ENCODE data around the gene AVL9.
A peak's percentile ranks its signal among the peaks of the same experiment; 100 is the strongest.
"Not testable (repeated sequence)": the region's sequence is repeated elsewhere in the genome, so short reads cannot be mapped to it uniquely, and the experiment has no call there.

The AVL9 gene

DNA sequence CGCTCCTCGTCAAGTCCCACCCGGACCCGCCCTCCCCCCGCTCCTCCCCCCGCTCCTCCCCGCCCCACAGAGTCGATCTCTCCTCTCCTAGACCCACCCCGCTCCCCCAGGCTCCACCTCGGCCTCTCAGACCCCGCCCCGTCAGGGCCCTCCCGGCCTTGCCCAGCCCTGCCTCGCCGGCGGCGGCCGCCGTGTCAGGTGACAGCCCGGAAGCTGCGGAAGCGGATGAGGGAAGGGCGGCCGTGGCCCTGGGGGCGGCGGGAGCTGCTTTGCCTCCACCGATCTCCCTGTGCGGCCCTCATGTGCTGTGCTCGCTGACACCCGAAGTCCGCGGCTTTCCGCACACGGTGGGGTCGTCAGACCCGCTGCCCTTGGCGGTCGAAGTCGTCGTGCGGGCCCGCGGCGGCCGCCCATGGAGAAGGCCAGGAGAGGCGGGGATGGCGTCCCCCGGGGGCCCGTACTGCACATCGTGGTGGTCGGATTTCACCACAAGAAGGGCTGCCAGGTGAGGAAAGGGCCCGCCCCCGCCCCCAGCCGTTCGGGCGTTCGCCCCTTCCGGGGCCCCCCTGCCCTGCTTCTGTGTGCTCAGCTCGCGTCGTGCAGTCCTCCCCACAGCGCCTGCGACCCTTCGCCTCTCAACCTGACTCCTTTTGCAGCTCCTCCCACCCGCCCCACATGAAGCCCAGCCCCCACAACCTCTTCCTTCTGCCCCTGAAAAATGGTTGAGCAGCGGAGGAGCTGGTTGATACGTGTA lies at the start of gene AVL9:
Gene AVL9, plus strand, starts transcription at position 192 of the 754 bp plus-strand sequence. Its CDS starts 221 bp downstream, at position 413.
- H3K27me3 ChIP-seq (replicated peaks; ENCODE audit: control insufficient read depth, insufficient read depth, low read length), result no peaks in the 10 kb centered on the region
- H3K4me3 ChIP-seq (ENCODE audit: low read length), result peak within 1 kb of the TSS; percentile 99
- H3K4me1 ChIP-seq (ENCODE audit: control insufficient read depth, insufficient read depth, low read length), result peaks cover 12% of the 10 kb centered on the region
- H3K9ac ChIP-seq (ENCODE audit: low read length), result peak within 1 kb of the TSS; percentile 96
- no peaks in the 10 kb centered on the region for H3K36me3 ChIP-seq (ENCODE audit: control insufficient read depth, insufficient read depth, low read length, severe bottlenecking)
- peak; percentile 99 for DNase-seq (ENCODE audit: low read depth)
- H3K9me3 ChIP-seq (ENCODE audit: control insufficient read depth, low read length), result no peaks in the 10 kb centered on the region

DNA sequence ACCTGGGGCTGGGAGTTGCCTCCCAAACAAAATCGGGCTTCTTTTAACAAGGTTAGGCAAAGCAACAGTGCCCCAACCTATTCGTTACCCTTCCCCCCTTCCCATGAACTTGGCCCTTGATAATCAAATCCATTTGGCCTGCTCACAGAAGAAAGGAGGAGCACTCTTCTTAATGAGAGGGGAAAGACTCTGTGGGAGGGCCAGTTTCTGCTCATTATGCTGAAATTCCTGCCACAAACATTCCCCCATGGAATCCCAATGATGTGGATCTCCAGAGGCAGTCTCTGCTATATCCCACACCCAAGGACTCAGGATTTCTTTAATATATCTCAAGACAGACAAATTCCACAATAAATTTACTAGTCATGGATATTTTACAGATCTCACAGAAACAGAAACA lies 48.1 kb upstream of the AVL9 start:
- Histone ChIP-seq H3K27me3 (replicated peaks; ENCODE audit: control insufficient read depth, insufficient read depth, low read length) (no peaks in the 10 kb centered on the region), H3K9ac (ENCODE audit: low read length) (no peak overlapping the region), H3K4me1 (ENCODE audit: control insufficient read depth, insufficient read depth, low read length) (no peaks in the 10 kb centered on the region), H3K9me3 (ENCODE audit: control insufficient read depth, low read length) (peaks cover 7% of the 10 kb centered on the region), H3K36me3 (ENCODE audit: control insufficient read depth, insufficient read depth, low read length, severe bottlenecking) (no peaks in the 10 kb centered on the region), H3K4me3 (ENCODE audit: low read length) (no peak overlapping the region)
- no peak for DNase-seq (ENCODE audit: low read depth)

- Histone ChIP-seq H3K9ac (ENCODE audit: low read length) (no peak overlapping the region), H3K4me3 (ENCODE audit: low read length) (no peak overlapping the region), H3K27me3 (replicated peaks; ENCODE audit: control insufficient read depth, insufficient read depth, low read length) (no peaks in the 10 kb centered on the region), H3K9me3 (ENCODE audit: control insufficient read depth, low read length) (no peaks in the 10 kb centered on the region), H3K36me3 (ENCODE audit: control insufficient read depth, insufficient read depth, low read length, severe bottlenecking) (no peaks in the 10 kb centered on the region), H3K4me1 (ENCODE audit: control insufficient read depth, insufficient read depth, low read length) (no peaks in the 10 kb centered on the region)
- DNase-seq (ENCODE audit: low read depth), result no peak
These were observed 41.8 kb upstream of the AVL9 start for GRCh38 chr7:32453341-32454011.

DNA sequence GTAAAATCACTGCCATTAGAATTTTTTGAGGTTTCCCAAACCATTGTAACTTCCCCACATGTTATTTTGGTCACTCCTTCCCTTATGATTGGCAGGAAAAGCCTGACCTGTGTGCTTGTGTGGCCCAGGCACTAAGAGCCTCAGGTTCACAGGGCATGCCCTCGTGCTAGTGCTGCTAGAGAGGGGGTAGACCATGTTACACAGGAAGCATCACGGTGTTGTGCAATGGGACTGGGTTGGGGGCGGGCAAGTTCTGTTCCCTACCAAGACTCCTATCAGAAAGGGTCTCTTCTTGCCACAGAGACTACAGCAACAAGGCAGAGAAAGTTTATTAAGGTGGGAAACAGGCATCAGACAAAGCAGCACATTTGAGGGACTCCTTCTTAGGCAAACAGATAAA lies 37.3 kb upstream of the AVL9 start:
- Histone ChIP-seq H3K27me3 (replicated peaks; ENCODE audit: control insufficient read depth, insufficient read depth, low read length) (peaks cover 7% of the 10 kb centered on the region), H3K4me1 (ENCODE audit: control insufficient read depth, insufficient read depth, low read length) (no peaks in the 10 kb centered on the region), H3K36me3 (ENCODE audit: control insufficient read depth, insufficient read depth, low read length, severe bottlenecking) (no peaks in the 10 kb centered on the region), H3K9me3 (ENCODE audit: control insufficient read depth, low read length) (no peaks in the 10 kb centered on the region), H3K4me3 (ENCODE audit: low read length) (no peak overlapping the region), H3K9ac (ENCODE audit: low read length) (no peak overlapping the region)
- DNase-seq (ENCODE audit: low read depth), result no peak

- Histone ChIP-seq H3K9ac (ENCODE audit: low read length) (no peak overlapping the region), H3K9me3 (ENCODE audit: control insufficient read depth, low read length) (no peaks in the 10 kb centered on the region), H3K4me1 (ENCODE audit: control insufficient read depth, insufficient read depth, low read length) (no peaks in the 10 kb centered on the region), H3K27me3 (replicated peaks; ENCODE audit: control insufficient read depth, insufficient read depth, low read length) (peaks cover 12% of the 10 kb centered on the region), H3K36me3 (ENCODE audit: control insufficient read depth, insufficient read depth, low read length, severe bottlenecking) (no peaks in the 10 kb centered on the region), H3K4me3 (ENCODE audit: low read length) (no peak overlapping the region)
- no peak for DNase-seq (ENCODE audit: low read depth)
These were observed 35.5 kb upstream of the AVL9 start for GRCh38 chr7:32459788-32460187.

- H3K36me3 ChIP-seq (ENCODE audit: control insufficient read depth, insufficient read depth, low read length, severe bottlenecking), result no peaks in the 10 kb centered on the region
- no peak overlapping the region for H3K9ac ChIP-seq (ENCODE audit: low read length)
- H3K27me3 ChIP-seq (replicated peaks; ENCODE audit: control insufficient read depth, insufficient read depth, low read length), result peaks cover 12% of the 10 kb centered on the region
- H3K4me3 ChIP-seq (ENCODE audit: low read length), result no peak overlapping the region
- no peaks in the 10 kb centered on the region for H3K4me1 ChIP-seq (ENCODE audit: control insufficient read depth, insufficient read depth, low read length)
- DNase-seq (ENCODE audit: low read depth), result no peak
- H3K9me3 ChIP-seq (ENCODE audit: control insufficient read depth, low read length), result no peaks in the 10 kb centered on the region
These were observed 33.8 kb upstream of the AVL9 start for GRCh38 chr7:32461484-32461883.

DNA sequence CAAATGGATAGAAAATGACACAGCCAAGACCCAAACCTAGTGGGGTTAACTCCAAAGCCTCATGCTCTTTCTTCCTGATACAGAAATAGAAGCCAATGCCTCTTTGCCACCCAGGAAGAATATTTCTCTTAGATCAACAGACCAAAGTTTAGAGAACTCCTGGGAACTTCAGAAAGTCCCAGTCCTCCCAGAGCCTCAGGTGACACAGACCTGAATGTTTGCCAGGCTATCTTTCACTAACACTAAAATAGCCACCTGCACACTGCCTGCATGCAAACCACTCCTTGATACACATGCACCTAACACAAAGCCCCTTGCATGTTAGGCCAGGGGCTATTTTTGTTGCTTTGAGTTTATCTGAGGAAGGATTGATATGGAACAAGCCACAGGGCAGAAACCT lies 32.8 kb upstream of the AVL9 start:
- H3K36me3 ChIP-seq (ENCODE audit: control insufficient read depth, insufficient read depth, low read length, severe bottlenecking), result no peaks in the 10 kb centered on the region
- peaks cover 12% of the 10 kb centered on the region for H3K27me3 ChIP-seq (replicated peaks; ENCODE audit: control insufficient read depth, insufficient read depth, low read length)
- H3K9me3 ChIP-seq (ENCODE audit: control insufficient read depth, low read length), result no peaks in the 10 kb centered on the region
- no peak overlapping the region for H3K9ac ChIP-seq (ENCODE audit: low read length)
- no peak for DNase-seq (ENCODE audit: low read depth)
- no peak overlapping the region for H3K4me3 ChIP-seq (ENCODE audit: low read length)
- H3K4me1 ChIP-seq (ENCODE audit: control insufficient read depth, insufficient read depth, low read length), result no peaks in the 10 kb centered on the region

DNA sequence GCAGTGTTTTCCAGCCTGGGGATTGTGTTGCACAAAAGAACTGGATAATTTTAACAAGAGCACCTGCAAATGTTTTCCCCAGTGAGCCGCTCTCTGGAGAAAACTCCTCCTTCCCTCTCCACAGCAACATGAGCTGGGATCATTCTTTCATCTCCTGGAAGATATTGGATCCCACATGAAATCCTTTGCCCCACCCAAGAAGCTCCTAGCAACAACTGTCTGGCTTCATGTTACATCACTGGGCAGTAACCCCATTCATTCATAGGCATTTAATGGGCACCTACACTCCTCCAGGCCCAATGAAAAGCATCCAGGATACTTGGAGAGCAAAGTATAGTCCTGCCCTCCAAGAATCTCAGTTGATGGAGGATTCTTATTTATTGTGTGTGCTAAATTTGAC lies 32.3 kb upstream of the AVL9 start:
- H3K36me3 ChIP-seq (ENCODE audit: control insufficient read depth, insufficient read depth, low read length, severe bottlenecking), result no peaks in the 10 kb centered on the region
- H3K9ac ChIP-seq (ENCODE audit: low read length), result no peak overlapping the region
- H3K4me1 ChIP-seq (ENCODE audit: control insufficient read depth, insufficient read depth, low read length), result no peaks in the 10 kb centered on the region
- no peak overlapping the region for H3K4me3 ChIP-seq (ENCODE audit: low read length)
- peaks cover 12% of the 10 kb centered on the region for H3K27me3 ChIP-seq (replicated peaks; ENCODE audit: control insufficient read depth, insufficient read depth, low read length)
- no peak for DNase-seq (ENCODE audit: low read depth)
- H3K9me3 ChIP-seq (ENCODE audit: control insufficient read depth, low read length), result no peaks in the 10 kb centered on the region

DNA sequence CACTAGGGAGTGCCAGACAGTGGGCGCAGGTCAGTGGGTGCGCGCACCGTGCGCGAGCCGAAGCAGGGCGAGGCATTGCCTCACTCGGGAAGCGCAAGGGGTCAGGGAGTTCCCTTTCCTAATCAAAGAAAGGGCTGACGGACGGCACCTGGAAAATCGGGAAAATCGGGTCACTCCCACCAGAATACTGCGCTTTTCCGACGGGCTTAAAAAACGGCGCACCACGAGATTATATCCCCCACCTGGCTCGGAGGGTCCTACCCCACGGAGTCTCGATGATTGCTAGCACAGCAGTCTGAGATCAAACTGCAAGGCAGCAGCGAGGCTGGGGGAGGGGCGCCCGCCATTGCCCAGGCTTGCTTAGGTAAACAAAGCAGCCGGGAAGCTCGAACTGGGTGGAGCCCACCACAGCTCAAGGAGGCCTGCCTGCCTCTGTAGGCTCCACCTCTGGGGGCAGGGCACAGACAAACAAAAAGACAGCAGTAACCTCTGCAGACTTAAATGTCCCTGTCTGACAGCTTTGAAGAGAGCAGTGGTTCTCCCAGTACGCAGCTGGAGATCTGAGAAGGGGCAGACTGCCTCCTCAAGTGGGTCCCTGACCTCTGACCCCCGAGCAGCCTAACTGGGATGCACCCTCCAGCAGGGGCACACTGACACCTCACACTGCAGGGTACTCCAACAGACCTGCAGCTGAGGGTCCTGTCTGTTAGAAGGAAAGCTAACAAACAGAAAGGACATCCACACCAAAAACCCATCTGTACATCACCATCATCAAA lies 30.5 kb upstream of the AVL9 start:
- H3K36me3 ChIP-seq (ENCODE audit: control insufficient read depth, insufficient read depth, low read length, severe bottlenecking); H3K4me3 ChIP-seq (ENCODE audit: low read length); H3K4me1 ChIP-seq (ENCODE audit: control insufficient read depth, insufficient read depth, low read length): not testable (repeated sequence)

DNA sequence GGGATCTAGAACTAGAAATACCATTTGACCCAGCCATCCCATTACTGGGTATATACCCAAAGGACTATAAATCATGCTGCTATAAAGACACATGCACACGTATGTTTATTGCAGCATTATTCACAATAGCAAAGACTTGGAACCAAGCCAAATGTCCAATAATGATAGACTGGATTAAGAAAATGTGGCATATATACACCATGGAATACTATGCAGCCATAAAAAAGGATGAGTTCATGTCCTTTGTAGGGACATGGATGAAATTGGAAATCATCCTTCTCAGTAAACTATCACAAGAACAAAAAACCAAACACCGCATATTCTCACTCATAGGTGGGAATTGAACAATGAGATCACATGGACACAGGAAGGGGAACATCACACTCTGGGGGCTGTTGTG lies 25.3 kb upstream of the AVL9 start:
- H3K9ac ChIP-seq (ENCODE audit: low read length); H3K27me3 ChIP-seq (replicated peaks; ENCODE audit: control insufficient read depth, insufficient read depth, low read length); DNase-seq (ENCODE audit: low read depth); H3K9me3 ChIP-seq (ENCODE audit: control insufficient read depth, low read length); H3K4me3 ChIP-seq (ENCODE audit: low read length); H3K4me1 ChIP-seq (ENCODE audit: control insufficient read depth, insufficient read depth, low read length); H3K36me3 ChIP-seq (ENCODE audit: control insufficient read depth, insufficient read depth, low read length, severe bottlenecking): not testable (repeated sequence)

More for the DNA sequence above, 30.5 kb upstream of the AVL9 start:
- DNase-seq (ENCODE audit: low read depth); H3K9me3 ChIP-seq (ENCODE audit: control insufficient read depth, low read length); H3K9ac ChIP-seq (ENCODE audit: low read length): not testable (repeated sequence)
- H3K27me3 ChIP-seq (replicated peaks; ENCODE audit: control insufficient read depth, insufficient read depth, low read length), result peaks cover 12% of the 10 kb centered on the region

GRCh38 chr7:32470871-32471270 lies 24.4 kb upstream of the AVL9 start:
- no peak for DNase-seq (ENCODE audit: low read depth)
- Histone ChIP-seq H3K9ac (ENCODE audit: low read length) (no peak overlapping the region), H3K36me3 (ENCODE audit: control insufficient read depth, insufficient read depth, low read length, severe bottlenecking) (no peaks in the 10 kb centered on the region), H3K9me3 (ENCODE audit: control insufficient read depth, low read length) (no peaks in the 10 kb centered on the region), H3K4me1 (ENCODE audit: control insufficient read depth, insufficient read depth, low read length) (peaks cover 4% of the 10 kb centered on the region), H3K27me3 (replicated peaks; ENCODE audit: control insufficient read depth, insufficient read depth, low read length) (no peaks in the 10 kb centered on the region), H3K4me3 (ENCODE audit: low read length) (no peak overlapping the region)

All from adipocyte (in vitro differentiated cells).